Activated naive CD4-positive, alpha-beta T cell treated with anti-CD3 and anti-CD28 coated beads, Interleukin-2, amount 50 U/mL, for 72 hours (primary cell): ENCODE data around the gene CTNNA3. TPM values are rescaled to one million over a fixed set of nuclear protein-coding genes. Genes with fewer than 3 reads are reported as not detected.
"Not testable (repeated sequence)": the region's sequence is repeated elsewhere in the genome, so short reads cannot be mapped to it uniquely, and the experiment has no call there.

Experiments
- ATAC-seq, 2 donors: fragments of 150-1000 bp; cut with Tn5 transposase; 2 replicates each; pipeline ENCODE4 v1.10.0; 2021; ENCODE audit warnings: mild to moderate bottlenecking in 2 of 2, moderate library complexity in 2 of 2
- DNase-seq, 2 donors: peaks; one replicate each; pipeline ENCODE4 v3.0.0; 2021 to 2022; ENCODE audit warnings: low spot score in 2 of 2
- H3K27ac Mint-ChIP-seq, 2 donors: one replicate each; pipeline ENCODE4 v1.8.0; 2022; ENCODE audit warnings: mild to moderate bottlenecking in 2 of 2, mixed read lengths in 2 of 2
- H3K36me3 Mint-ChIP-seq, 2 donors: one replicate each; pipeline ENCODE4 v1.8.0; 2022; ENCODE audit warnings: mixed read lengths in 2 of 2
- H3K9me3 Mint-ChIP-seq, 2 donors: one replicate each; pipeline ENCODE4 v1.8.0; 2022; ENCODE audit warnings: mixed read lengths in 2 of 2
- total RNA-seq, 2 donors: library from RNA; stranded (reverse); gene quantifications; one replicate each; pipeline ENCODE4 v1.2.3, GENCODE V29; 2022

CTNNA3 gene
- total RNA-seq, 2 donors from 2014 or later, result 0.30 to 0.39 TPM

DNA sequence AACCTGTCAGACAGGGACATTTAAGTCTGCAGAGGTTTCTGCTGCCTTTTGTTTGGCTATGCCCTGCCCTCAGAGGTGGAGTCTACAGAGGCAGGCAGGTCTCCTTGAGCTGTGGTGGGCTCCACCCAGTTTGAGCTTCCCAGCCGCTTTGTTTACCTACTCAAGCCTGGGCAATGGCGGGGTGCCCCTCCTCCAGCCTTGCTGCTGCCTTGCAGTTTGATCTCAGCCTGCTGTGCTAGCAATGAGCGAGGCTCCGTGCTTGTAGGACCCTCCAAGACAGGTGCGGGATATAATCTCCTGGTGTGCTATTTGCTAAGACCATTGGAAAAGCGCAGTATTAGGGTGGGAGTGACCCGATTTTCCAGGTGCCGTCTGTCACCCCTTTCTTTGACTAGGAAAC lies 1360.2 kb downstream of the CTNNA3 start:
- not testable (repeated sequence) for DNase-seq

DNA sequence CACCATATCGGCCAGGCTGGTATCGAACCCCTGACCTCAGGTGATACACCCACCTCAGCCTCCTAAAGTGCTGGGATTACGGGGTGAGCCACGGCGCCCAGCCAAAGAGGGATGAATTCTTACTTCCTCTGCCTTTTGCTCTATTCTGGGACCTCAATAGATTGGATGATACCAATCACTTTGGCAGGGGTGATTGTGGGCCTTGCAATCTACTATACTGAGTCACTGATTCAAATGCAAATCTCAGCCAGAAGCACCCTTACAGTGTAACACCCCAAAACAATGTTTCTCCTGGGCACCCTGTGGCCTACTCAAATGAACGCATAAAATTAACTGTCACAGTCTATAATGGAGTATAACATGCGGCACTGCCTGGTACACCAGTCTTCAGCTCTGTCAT lies 1366.8 kb downstream of the CTNNA3 start:
- ATAC-seq (no peak), DNase-seq (no peak)
- Mint-ChIP-seq H3K36me3 (no peaks in the 10 kb centered on the region), H3K27ac (no peak overlapping the region), H3K9me3 (peaks cover 12 to 14% of the 10 kb centered on the region in 2 donors)

More for the DNA sequence above, 1360.2 kb downstream of the CTNNA3 start:
- H3K36me3 Mint-ChIP-seq, H3K27ac Mint-ChIP-seq, ATAC-seq: not testable (repeated sequence)
- peaks cover 17 to 19% of the 10 kb centered on the region in 2 donors for H3K9me3 Mint-ChIP-seq

- peaks cover 5 to 11% of the 10 kb centered on the region in 2 donors for H3K9me3 Mint-ChIP-seq
- ATAC-seq (no peak), DNase-seq (no peak)
- H3K27ac Mint-ChIP-seq, result no peak overlapping the region
- no peaks in the 10 kb centered on the region for H3K36me3 Mint-ChIP-seq
Measured at GRCh38 chr10:66326876-66327275, 1369.1 kb downstream of the CTNNA3 start.

DNA sequence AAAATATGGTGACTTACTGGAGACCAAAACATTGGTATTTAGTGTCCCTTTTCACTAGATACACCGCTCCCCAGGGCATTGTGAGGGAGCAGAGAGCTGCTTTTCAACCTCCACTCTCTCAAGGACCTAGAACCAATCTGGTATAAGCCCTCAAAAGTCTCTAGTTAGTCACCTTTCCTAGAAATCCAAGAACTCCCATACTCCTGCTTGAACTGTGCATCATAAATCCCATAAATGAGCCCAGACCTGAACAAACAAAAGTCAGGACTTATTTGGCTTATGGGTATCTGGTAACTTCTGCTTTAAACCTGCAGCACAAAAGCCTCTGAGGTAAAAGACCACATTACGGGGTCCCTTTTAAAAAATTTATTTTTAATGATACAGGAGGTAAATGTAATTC lies 1373.2 kb downstream of the CTNNA3 start:
- no peaks in the 10 kb centered on the region for H3K36me3 Mint-ChIP-seq

DNA sequence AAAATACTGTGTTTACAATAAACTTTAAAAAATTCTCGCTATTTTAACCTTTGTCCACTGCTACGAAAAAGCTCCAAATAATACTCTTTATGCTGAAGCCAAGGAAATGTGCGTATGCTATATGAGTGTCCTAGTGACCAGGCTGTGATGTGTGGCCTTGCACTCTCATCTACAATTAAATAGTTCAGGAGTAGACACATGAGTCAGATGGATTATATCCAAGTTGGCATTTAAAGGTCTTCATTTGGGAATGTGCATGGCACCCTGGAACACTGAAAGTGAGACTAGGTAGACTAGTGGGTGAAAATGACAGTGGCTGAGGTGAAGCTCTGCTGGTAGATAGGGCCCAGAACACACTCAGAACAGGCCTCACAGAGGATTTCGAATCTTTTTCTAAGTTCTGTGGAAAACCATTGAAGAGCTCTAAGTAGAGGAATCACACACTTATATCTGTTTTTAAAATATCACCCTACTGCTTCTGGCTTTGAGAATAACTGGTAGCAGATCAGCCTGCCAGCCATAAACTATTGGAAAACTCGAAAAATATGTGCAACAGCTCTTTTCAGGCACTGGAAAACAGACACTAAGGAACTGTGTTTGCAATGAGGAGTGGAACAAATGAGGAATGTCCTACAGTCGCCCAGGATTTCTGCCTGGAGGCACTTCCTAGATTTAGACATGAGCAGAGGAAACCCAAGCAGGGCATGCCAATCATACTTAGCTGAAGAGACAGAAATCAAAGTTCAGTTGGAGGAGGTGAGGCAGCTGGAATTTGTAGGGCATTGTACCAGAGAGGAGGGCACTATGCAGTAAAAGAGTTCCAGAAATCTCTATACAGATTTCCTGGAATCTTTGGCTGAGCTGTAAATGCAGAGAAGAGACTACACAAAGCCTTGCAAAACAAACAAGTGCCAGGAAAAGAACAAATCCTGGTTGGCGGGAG lies 1374.0 kb downstream of the CTNNA3 start:
- ATAC-seq (no peak), DNase-seq (no peak)
- H3K27ac Mint-ChIP-seq, result no peak overlapping the region
- H3K36me3 Mint-ChIP-seq, result no peaks in the 10 kb centered on the region
- H3K9me3 Mint-ChIP-seq, result peaks cover 5 to 11% of the 10 kb centered on the region in 2 donors

More for the DNA sequence above, 1373.2 kb downstream of the CTNNA3 start:
- H3K9me3 Mint-ChIP-seq, result peaks cover 5 to 11% of the 10 kb centered on the region in 2 donors
- ATAC-seq (no peak), DNase-seq (no peak)
- H3K27ac Mint-ChIP-seq, result no peak overlapping the region

- H3K36me3 Mint-ChIP-seq, result no peaks in the 10 kb centered on the region
- ATAC-seq, result no peak
- peaks cover 5 to 7% of the 10 kb centered on the region in 2 donors for H3K9me3 Mint-ChIP-seq
- DNase-seq, result no peak
- H3K27ac Mint-ChIP-seq, result no peak overlapping the region
Measured at GRCh38 chr10:66318761-66319160, 1377.2 kb downstream of the CTNNA3 start.

DNA sequence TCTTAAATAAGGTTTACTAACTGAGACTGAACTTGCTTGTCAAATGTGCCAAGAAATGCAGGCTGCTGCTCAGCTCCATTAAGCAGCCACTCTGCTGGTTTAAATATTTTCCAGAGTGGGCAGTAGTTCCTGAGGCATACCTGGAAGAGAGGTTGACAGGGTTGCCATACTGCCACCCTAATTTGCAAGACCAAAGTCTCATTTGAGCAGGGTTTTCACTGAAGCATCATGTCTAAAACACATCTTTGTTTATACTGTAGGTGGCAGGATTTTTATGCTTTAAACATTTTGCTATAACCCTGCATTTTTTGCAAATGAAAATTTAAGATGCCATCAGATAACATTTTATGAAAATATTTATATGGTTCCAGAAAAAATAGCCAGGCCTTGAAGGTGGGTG lies 1388.2 kb downstream of the CTNNA3 start:
- DNase-seq (no peak), ATAC-seq (no peak)
- no peaks in the 10 kb centered on the region for H3K36me3 Mint-ChIP-seq

DNA sequence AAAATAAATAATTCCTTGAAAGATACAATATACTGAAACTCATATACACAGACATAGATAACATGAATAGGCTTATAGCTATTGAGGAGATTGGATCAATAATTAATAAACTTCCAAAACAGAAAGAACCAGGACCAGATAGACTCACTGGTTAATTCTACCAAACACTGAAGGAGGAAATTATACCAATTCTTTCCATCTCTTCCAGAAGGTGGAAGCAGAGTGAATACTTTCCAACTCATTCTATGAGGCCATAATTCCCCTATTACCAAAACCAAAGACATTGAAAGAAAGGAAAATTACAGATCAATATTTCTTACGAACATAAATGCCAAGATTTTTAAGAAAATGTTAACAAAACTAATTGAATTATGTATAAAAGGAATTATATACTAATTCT lies 1394.9 kb downstream of the CTNNA3 start:
- Mint-ChIP-seq H3K36me3 (no peaks in the 10 kb centered on the region), H3K27ac (no peak overlapping the region), H3K9me3 (peaks cover 3 to 8% of the 10 kb centered on the region in 2 donors)
- no peak for DNase-seq
- ATAC-seq, result no peak

More for the DNA sequence above, 1388.2 kb downstream of the CTNNA3 start:
- Mint-ChIP-seq H3K9me3 (peaks cover 0 to 6% of the 10 kb centered on the region in 2 donors), H3K27ac (no peak overlapping the region)

DNA sequence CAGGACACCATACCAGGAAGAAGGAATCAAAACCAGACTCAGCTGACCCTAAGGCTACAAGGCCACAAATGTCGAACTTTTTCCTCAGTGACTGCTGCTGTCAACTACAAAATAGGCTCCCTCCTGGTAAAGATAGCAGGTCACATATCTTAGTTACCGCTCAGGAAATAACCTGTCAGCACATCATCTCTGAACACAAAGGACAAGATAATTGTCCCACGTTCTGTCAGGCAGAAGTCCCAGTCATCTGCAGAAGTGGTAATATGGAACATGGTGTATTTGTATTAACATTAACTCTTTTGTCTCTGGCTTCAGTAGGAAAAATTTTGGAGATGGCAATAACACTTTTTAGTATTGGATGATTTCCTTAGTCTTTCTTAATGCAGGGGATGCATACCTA lies 1400.4 kb downstream of the CTNNA3 start:
- H3K9me3 Mint-ChIP-seq, result peaks cover 5 to 8% of the 10 kb centered on the region in 2 donors
- H3K27ac Mint-ChIP-seq, result no peak overlapping the region
- no peak for DNase-seq
- no peaks in the 10 kb centered on the region for H3K36me3 Mint-ChIP-seq
- ATAC-seq, result no peak

DNA sequence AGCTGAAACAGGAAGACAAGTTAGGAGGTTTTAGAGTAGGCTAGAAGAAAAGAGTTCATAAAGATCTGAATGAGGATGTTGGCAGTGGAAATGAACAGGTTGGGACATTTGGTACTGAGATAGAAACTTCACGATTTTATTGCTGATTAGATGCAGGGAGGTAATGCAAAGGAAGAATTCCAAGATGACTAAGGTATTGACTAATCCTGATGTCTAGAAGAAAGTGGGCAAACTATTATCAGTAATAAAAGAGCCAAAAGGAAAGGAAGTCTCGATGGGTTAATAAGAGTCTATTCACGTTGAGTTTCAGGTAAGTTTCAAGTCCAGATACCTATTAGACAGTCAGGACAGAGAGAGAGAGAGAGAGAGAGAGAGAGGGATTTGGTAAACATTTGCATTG lies 1401.5 kb downstream of the CTNNA3 start:
- no peak for DNase-seq
- no peaks in the 10 kb centered on the region for H3K36me3 Mint-ChIP-seq
- ATAC-seq, result no peak
- peaks cover 5 to 6% of the 10 kb centered on the region in 2 donors for H3K9me3 Mint-ChIP-seq
- no peak overlapping the region for H3K27ac Mint-ChIP-seq

DNA sequence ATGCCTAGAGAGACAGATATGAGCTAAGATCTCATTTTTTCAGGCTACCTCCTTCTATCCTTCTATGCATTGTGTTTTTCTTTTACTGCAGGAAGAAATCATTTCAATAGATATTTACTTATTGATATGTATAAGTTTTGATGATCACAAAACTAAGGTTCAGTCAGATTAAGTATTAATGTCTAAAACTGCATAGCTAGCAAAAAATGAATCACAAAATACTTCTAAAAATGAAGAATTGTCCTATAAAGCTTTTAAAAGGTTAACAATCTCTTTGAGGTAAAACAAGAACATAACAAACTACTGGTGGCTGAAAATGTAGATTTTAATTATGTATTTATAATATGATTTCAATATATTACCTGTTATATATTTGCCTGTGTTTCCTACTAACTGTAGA lies 1403.1 kb downstream of the CTNNA3 start:
- Mint-ChIP-seq H3K27ac (no peak overlapping the region), H3K9me3 (peaks cover 0 to 5% of the 10 kb centered on the region in 2 donors), H3K36me3 (no peaks in the 10 kb centered on the region)
- DNase-seq (no peak), ATAC-seq (no peak)

DNA sequence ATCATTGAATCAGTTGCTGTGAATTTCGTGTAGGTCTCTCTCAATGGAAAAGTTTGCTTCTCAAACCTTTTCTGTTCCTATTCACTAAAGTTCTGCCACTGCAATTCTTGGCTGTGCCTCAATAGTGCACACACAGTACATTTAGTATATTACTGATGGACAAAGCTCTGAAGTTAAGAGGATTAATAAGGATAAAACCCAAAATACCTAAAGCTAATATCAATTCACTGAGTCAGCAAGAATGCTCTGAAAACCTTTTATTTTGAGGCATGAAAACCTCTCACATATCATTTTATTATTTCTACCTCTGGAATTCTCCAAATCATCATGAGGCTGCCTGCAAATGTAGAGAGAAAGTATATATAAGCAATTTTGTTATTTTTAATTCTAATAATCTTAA lies 1403.5 kb downstream of the CTNNA3 start:
- no peak for ATAC-seq
- DNase-seq, result no peak
- no peaks in the 10 kb centered on the region for H3K36me3 Mint-ChIP-seq
- no peak overlapping the region for H3K27ac Mint-ChIP-seq
- H3K9me3 Mint-ChIP-seq, result peaks cover 0 to 5% of the 10 kb centered on the region in 2 donors

DNA sequence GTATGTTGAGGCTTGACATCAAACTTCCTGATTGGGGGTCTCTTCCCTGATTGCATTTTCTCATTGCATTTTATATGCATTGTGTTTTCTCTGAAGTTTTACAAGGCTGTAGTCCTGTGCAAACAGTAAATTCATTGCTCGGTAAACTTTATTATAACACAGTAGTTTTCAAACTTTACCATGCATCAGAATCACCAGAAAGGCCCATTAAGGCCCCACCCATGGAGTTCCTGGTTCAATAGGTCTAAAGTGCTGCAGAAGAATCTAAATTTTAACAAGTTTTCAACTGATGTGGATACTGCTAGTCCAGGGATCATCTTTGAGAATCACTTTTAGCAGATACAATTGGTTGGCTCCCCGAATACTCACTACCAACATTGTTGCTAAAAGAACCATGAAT lies 1404.9 kb downstream of the CTNNA3 start:
- peaks cover 0 to 5% of the 10 kb centered on the region in 2 donors for H3K9me3 Mint-ChIP-seq
- H3K27ac Mint-ChIP-seq, result no peak overlapping the region
- DNase-seq (no peak), ATAC-seq (no peak)
- no peaks in the 10 kb centered on the region for H3K36me3 Mint-ChIP-seq

DNA sequence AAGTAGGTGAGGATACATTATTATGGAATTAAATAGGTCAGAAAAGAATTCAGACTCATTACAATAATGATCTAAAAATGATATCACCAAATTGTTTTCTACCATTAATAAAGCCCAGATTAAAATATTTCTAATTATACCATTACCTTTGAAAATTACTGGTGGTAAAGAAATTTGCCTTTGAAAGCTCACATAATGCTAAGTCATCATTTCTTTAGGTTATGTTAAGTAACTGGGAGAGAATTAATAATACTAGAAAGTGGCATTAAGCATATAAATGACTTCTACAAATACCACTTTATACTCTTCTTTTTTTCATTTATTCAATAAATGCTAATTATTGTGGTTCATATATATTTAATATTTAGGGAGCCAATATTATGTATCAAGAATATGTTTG lies 1411.4 kb downstream of the CTNNA3 start:
- no peaks in the 10 kb centered on the region for H3K36me3 Mint-ChIP-seq
- ATAC-seq (no peak), DNase-seq (no peak)
- no peak overlapping the region for H3K27ac Mint-ChIP-seq
- no peaks in the 10 kb centered on the region for H3K9me3 Mint-ChIP-seq

DNA sequence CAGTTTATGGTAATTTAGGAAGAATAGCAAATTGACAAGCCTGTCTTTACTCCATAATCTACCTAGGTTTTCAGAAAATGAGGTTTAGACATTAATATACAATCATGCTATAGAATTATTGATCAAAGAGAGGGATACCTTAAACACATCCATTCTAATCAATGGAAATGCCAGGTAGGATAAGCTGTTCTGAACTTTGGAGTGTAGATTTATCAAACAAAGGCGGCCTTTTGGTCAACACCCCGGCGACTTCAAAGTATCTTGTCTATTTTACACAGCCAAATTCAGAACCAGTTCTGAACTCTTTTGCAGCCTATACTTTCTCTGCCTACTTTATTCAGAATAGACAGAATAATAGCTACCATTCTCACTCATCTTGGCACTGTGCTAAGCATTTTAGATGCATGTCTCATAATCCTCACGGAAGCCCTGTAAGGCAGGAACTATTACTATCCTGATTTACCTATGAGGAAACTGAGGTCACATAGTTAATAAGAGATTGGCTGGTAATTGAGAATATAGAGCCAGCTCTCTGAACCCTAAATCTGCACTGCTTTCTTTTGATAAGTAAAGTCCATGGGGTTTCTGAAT lies 1412.0 kb downstream of the CTNNA3 start:
- H3K9me3 Mint-ChIP-seq, result no peaks in the 10 kb centered on the region
- H3K36me3 Mint-ChIP-seq, result no peaks in the 10 kb centered on the region
- H3K27ac Mint-ChIP-seq, result no peak overlapping the region
- no peak for DNase-seq
- ATAC-seq, result no peak

DNA sequence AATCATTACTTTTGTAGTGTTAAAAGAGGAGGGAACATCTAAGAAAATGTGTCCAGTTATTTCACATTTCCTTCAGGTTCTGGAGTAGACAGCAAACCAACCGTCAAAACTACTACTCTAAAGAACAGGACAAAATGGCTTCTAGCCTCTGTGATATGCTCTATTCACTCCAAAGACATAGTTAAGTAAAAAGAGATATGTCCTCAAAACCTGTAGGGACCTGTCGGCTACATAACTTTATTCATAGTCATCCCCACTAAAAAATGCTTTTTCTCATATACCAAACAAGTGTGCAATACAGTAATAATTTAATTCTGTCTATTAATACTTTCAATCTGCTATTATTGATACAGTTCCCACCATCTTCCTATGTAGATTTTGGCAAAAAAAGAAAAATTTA lies 1412.9 kb downstream of the CTNNA3 start:
- Mint-ChIP-seq H3K27ac (no peak overlapping the region), H3K9me3 (no peaks in the 10 kb centered on the region), H3K36me3 (no peaks in the 10 kb centered on the region)
- no peak for ATAC-seq
- DNase-seq, result no peak

DNA sequence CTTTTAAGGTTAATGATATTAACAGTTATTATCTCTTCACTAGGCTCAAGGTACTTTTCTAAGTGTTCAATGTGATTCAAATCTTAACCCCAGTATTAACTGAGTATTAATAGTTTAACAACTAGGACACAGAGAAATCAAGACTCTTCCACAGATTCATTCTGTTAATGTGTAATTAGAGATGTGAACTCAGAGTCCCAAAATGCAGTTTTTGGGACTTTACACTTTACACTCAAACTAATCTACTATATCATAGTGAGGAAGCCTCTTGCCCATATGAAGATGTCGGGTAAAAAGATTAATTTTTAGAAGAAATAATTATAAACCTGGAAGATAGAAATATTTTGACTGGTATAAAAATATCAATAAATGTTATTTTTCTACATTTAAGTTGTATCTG lies 1414.7 kb downstream of the CTNNA3 start:
- H3K36me3 Mint-ChIP-seq, result no peaks in the 10 kb centered on the region
- H3K9me3 Mint-ChIP-seq, result no peaks in the 10 kb centered on the region
- DNase-seq (no peak), ATAC-seq (no peak)
- no peak overlapping the region for H3K27ac Mint-ChIP-seq

DNA sequence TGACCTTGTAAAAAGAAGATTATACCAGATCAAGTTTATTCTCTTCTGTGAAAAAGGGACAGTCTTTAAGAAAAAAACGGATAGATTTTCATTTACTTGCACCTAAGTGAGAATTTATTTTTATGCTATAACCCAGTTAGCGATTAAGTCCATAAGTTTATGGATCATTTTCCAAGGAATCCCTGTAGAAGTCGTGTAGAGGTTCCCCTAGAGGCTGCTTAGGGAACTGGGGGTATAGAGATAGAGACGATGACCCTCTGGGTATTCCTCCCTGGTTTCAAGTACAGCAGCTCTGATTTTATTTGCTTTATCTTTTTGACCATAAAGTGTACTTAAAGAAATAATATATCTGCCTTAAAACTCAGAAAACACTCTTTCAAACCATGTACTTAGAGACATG lies 1418.5 kb downstream of the CTNNA3 start:
- no peak for DNase-seq

More for the DNA sequence above, 1418.5 kb downstream of the CTNNA3 start:
- H3K9me3 Mint-ChIP-seq, result no peaks in the 10 kb centered on the region
- H3K27ac Mint-ChIP-seq, result no peak overlapping the region
- H3K36me3 Mint-ChIP-seq, result no peaks in the 10 kb centered on the region
- ATAC-seq, result no peak
